Measurements from ENCODE around the gene EIF2A. TPM values are rescaled to one million over a fixed set of nuclear protein-coding genes. Genes with fewer than 3 reads are reported as not detected.

EIF2A gene
- total RNA-seq, 1 experiment from 2014 or later = 74.1 TPM

GRCh38 chr3:150538324-150539208 is 8.0 kb upstream of the EIF2A start:
- Histone ChIP-seq H3K4me1 (ENCODE audit: insufficient read depth, low read length) (no peaks in the 10 kb centered on the region), H3K23me2 (ENCODE audit: insufficient read length, low read depth, low read length, poor library complexity, severe bottlenecking) (no peaks in the 10 kb centered on the region), H3K18ac (ENCODE audit: insufficient read length, low read depth, low read length) (no peak overlapping the region), H3K4me2 (ENCODE audit: insufficient read depth, insufficient read length, low read length) (no peak overlapping the region), H3K9ac (ENCODE audit: extremely low read depth, insufficient read length, low read length) (no peak overlapping the region), H2BK20ac (ENCODE audit: low read depth, low read length, poor library complexity, severe bottlenecking) (no peak overlapping the region), H3T11ph (ENCODE audit: low read length) (no peak overlapping the region), H2BK5ac (ENCODE audit: insufficient read length, low read length) (no peak overlapping the region), H3K79me1 (ENCODE audit: insufficient read depth, low read depth, low read length, poor library complexity, severe bottlenecking) (no peaks in the 10 kb centered on the region), H3K27me3 (ENCODE audit: insufficient read depth, low read length) (no peaks in the 10 kb centered on the region), H3K23ac (ENCODE audit: insufficient read length, low read depth, low read length) (no peak overlapping the region), H2BK12ac (ENCODE audit: insufficient read length, low read depth, low read length) (no peak overlapping the region), H3K56ac (ENCODE audit: insufficient read length, low read depth, low read length) (no peak overlapping the region), H4K8ac (replicated peaks; ENCODE audit: insufficient read length, low read depth, low read length) (no peak overlapping the region), H4K5ac (ENCODE audit: insufficient read length, low read depth, low read length) (no peak overlapping the region), H3K9me3 (ENCODE audit: control insufficient read depth, low read depth, low read length) (no peaks in the 10 kb centered on the region), H4K91ac (ENCODE audit: insufficient read length, low read depth, low read length) (no peak overlapping the region), H3K79me2 (ENCODE audit: insufficient read depth, low read length) (no peaks in the 10 kb centered on the region), H3K14ac (ENCODE audit: insufficient read depth, low read length) (no peak overlapping the region), H2AK5ac (ENCODE audit: insufficient read length, low read length) (no peak overlapping the region), H2AFZ (ENCODE audit: low read length) (no peak overlapping the region), H2BK120ac (ENCODE audit: low read depth, low read length, poor library complexity, severe bottlenecking) (no peak overlapping the region), H3K27ac (ENCODE audit: insufficient read length, low read depth, low read length) (no peak overlapping the region), H4K20me1 (ENCODE audit: control insufficient read depth, insufficient read depth, insufficient read length) (no peaks in the 10 kb centered on the region), H3K4ac (ENCODE audit: low read depth, low read length) (no peak overlapping the region), H2BK15ac (ENCODE audit: low read depth, low read length) (no peak overlapping the region)
- Mint-ChIP-seq H3K27me3 (ENCODE audit: low read depth) (no peaks in the 10 kb centered on the region), H3K4me1 (no peaks in the 10 kb centered on the region), H3K4me3 (no peak overlapping the region), H3K9me3 (no peaks in the 10 kb centered on the region), H3K27ac (no peak overlapping the region), H3K36me3 (ENCODE audit: insufficient read depth in 1 of 3, low read depth in 3 of 3) (peaks cover 2 to 12% (median 10%) of the 10 kb centered on the region in 3 experiments; a peak in 6 of 7 replicates)
- no CpG with 5 or more reads among the region's 10 CpGs for WGBS (ENCODE audit: extremely low coverage, insufficient read length, low lambda C conversion rate)
- no peak for TF ChIP-seq CTCF (conservative IDR thresholded peaks at IDR 0.05)
- no peak for DNase-seq

All from H9 (cell line).